GM23338 (cell line): ENCODE data around the gene AMOTL1. TPM values are rescaled to one million over a fixed set of nuclear protein-coding genes. Genes with fewer than 3 reads are reported as not detected.

Experiments used
- ATAC-seq: fragments of 200-7000 bp; cut with Tn5 transposase; 3 replicates; pipeline ENCODE4 v1.9.1; 2020
- DNase-seq: peaks from one replicate; pipeline ENCODE4 v3.0.0-alpha.2; 2015; ENCODE audit warnings: low spot score
- H2AFZ ChIP-seq: fragments of 200-600 bp; sonication (generic); 2 replicates; pipeline ENCODE4 v1.8.0; 2016; ENCODE audit warnings: antibody characterized with exemption, mild to moderate bottlenecking, moderate library complexity
- H3F3A ChIP-seq: fragments of 200-600 bp; sonication (generic); replicated peaks from 2 replicates; pipeline ENCODE4 v1.8.0; 2017; ENCODE audit warnings: antibody characterized with exemption, mixed run types, low read depth
- H3K27ac ChIP-seq: fragments of 200-600 bp; sonication (generic); 2 replicates; pipeline ENCODE4 v1.6.1; 2016; ENCODE audit warnings: low read depth
- H3K27me3 ChIP-seq: fragments of 200-600 bp; sonication (generic); 2 replicates; pipeline ENCODE4 v1.8.0; 2016; ENCODE audit warnings: mild to moderate bottlenecking, mixed run types, moderate library complexity; ENCODE audit not compliant: insufficient read depth
- H3K36me3 ChIP-seq: fragments of 200-600 bp; sonication (generic); 2 replicates; pipeline ENCODE4 v1.8.0; 2016; ENCODE audit warnings: mild to moderate bottlenecking; ENCODE audit not compliant: insufficient read depth
- H3K4me1 ChIP-seq: fragments of 200-600 bp; sonication (generic); 2 replicates; pipeline ENCODE4 v1.8.0; 2016; ENCODE audit warnings: mild to moderate bottlenecking, moderate library complexity; ENCODE audit not compliant: insufficient read depth
- H3K4me2 ChIP-seq: fragments of 200-600 bp; sonication (generic); 2 replicates; pipeline ENCODE4 v1.7.1; 2017; ENCODE audit warnings: mixed run types
- H3K4me3 ChIP-seq: fragments of 200-600 bp; sonication (generic); 2 replicates; pipeline ENCODE4 v1.6.1; 2016; ENCODE audit warnings: mixed run types
- H3K79me2 ChIP-seq: fragments of 200-600 bp; sonication (generic); replicated peaks from 2 replicates; pipeline ENCODE4 v1.8.0; 2017; ENCODE audit warnings: mild to moderate bottlenecking; ENCODE audit not compliant: insufficient read depth
- H3K9me2 ChIP-seq: fragments of 200-600 bp; sonication (generic); 2 replicates; pipeline ENCODE4 v1.8.0; 2017; ENCODE audit not compliant: insufficient read depth
- H4K20me1 ChIP-seq: fragments of 200-600 bp; sonication (generic); replicated peaks from 2 replicates; pipeline ENCODE4 v1.8.0; 2017; ENCODE audit warnings: mild to moderate bottlenecking; ENCODE audit not compliant: insufficient read depth
- H3K27ac Mint-ChIP-seq: 2 replicates; pipeline ENCODE4 v1.8.0; 2020; ENCODE audit warnings: inconsistent platforms, mild to moderate bottlenecking, moderate library complexity, mixed read lengths
- H3K27me3 Mint-ChIP-seq: 3 replicates; pipeline ENCODE4 v1.8.0; 2022; ENCODE audit warnings: low read depth, mild to moderate bottlenecking, moderate library complexity, mixed read lengths, inconsistent platforms; ENCODE audit not compliant: insufficient read depth, poor library complexity
- H3K36me3 Mint-ChIP-seq: 3 replicates; pipeline ENCODE4 v1.8.0; 2021; ENCODE audit warnings: low read depth, mild to moderate bottlenecking, inconsistent platforms, moderate library complexity, mixed read lengths
- H3K4me1 Mint-ChIP-seq: 3 replicates; pipeline ENCODE4 v1.8.0; 2020; ENCODE audit warnings: mild to moderate bottlenecking, inconsistent platforms, mixed read lengths
- H3K4me3 Mint-ChIP-seq: 3 replicates; pipeline ENCODE4 v1.8.0; 2021; ENCODE audit warnings: moderate library complexity, mild to moderate bottlenecking, inconsistent platforms, mixed read lengths
- H3K9me3 Mint-ChIP-seq: 3 replicates; pipeline ENCODE4 v1.8.0; 2020; ENCODE audit warnings: moderate library complexity, mild to moderate bottlenecking, inconsistent platforms, mixed read lengths
- CREB1 ChIP-seq: fragments of 250-450 bp; sonication (Bioruptor Pico); IDR thresholded peaks from 2 replicates; pipeline ENCODE4 v1.5.0; 2020; ENCODE audit warnings: low read depth, mild to moderate bottlenecking, moderate library complexity
- CTCF ChIP-seq, 2 experiments: fragments of 200-600 bp in 1 of 2; sonication (generic) in 1 of 2; conservative IDR thresholded peaks; 2 replicates each; pipeline versions ENCODE4 v1.5.1 to v1.6.1; 2016 to 2017; ENCODE audit warnings: antibody characterized with exemption in 2 of 2, low read depth in 2 of 2, mild to moderate bottlenecking in 2 of 2, moderate library complexity in 1 of 2
- ETS1 ChIP-seq: IDR thresholded peaks from 2 replicates; pipeline ENCODE4 v1.6.1; 2016; ENCODE audit warnings: antibody characterized with exemption
- EZH2 ChIP-seq: fragments of 200-600 bp; sonication (generic); IDR thresholded peaks from one replicate; pipeline ENCODE4 v1.8.0; 2017; ENCODE audit warnings: antibody characterized with exemption, mild to moderate bottlenecking, low read depth; ENCODE audit not compliant: unreplicated experiment
- EZH2phosphoT487 ChIP-seq: fragments of 200-600 bp; sonication (generic); IDR thresholded peaks from one replicate; pipeline ENCODE4 v1.8.1; 2018; ENCODE audit warnings: antibody characterized with exemption; ENCODE audit not compliant: unreplicated experiment
- JUNB ChIP-seq: IDR thresholded peaks from one replicate; pipeline ENCODE4 v1.6.1; 2016; ENCODE audit warnings: antibody characterized with exemption; ENCODE audit not compliant: unreplicated experiment
- NANOG ChIP-seq: IDR thresholded peaks from 2 replicates; pipeline ENCODE4 v1.6.1; 2016; ENCODE audit warnings: antibody characterized with exemption, borderline replicate concordance
- POLR2AphosphoS5 ChIP-seq: IDR thresholded peaks from 2 replicates; pipeline ENCODE4 v1.6.1; 2016; ENCODE audit warnings: antibody characterized with exemption, low read depth
- REST ChIP-seq: IDR thresholded peaks from one replicate; pipeline ENCODE4 v1.6.1; 2018; ENCODE audit warnings: antibody characterized with exemption; ENCODE audit not compliant: unreplicated experiment
- STAT1 ChIP-seq: IDR thresholded peaks from one replicate; pipeline ENCODE4 v1.6.1; 2016; ENCODE audit warnings: antibody characterized with exemption; ENCODE audit not compliant: unreplicated experiment
- ZNF114 ChIP-seq: fragments of 250-450 bp; sonication (Bioruptor Pico); IDR thresholded peaks from 2 replicates; pipeline ENCODE4 v1.5.0; 2020; ENCODE audit warnings: mild to moderate bottlenecking, moderate library complexity
- ZNF331 ChIP-seq: fragments of 250-450 bp; sonication (Bioruptor Pico); IDR thresholded peaks from 2 replicates; pipeline ENCODE4 v1.5.0; 2020; ENCODE audit warnings: low read depth, mild to moderate bottlenecking, moderate library complexity
- ZNF462 ChIP-seq: fragments of 250-450 bp; sonication (Bioruptor Pico); IDR thresholded peaks from 2 replicates; pipeline ENCODE4 v1.5.0; 2020; ENCODE audit warnings: mild to moderate bottlenecking, moderate library complexity
- polyA plus RNA-seq: library from polyadenylated mRNA; unstranded; fragments of >200 nt; fragmentation: Nextera tagmentation; extraction: Ambion mirVana; gene quantifications from 2 replicates; pipeline ENCODE4 v1.2.1, GENCODE V29; 2016
- total RNA-seq: library from RNA; depleted of rRNA; stranded (reverse); fragments of >200 nt; shearing (Covaris generic); gene quantifications from 2 replicates; pipeline ENCODE4 v1.2.3, GENCODE V29; 2014

AMOTL1 gene
- total and polyA plus RNA-seq, 2 experiments from 2014 or later: 4.3 to 18.7 TPM

GRCh38 chr11:94866231-94866822 lies 98.2 kb downstream of the AMOTL1 start:
- Histone ChIP-seq H3K36me3 (no peaks in the 10 kb centered on the region; the same call in 1 of the 2 replicates), H3K79me2 (no peaks in the 10 kb centered on the region), H2AFZ (no peak overlapping the region), H3K27me3 (no peaks in the 10 kb centered on the region), H3K27ac (no peak overlapping the region), H4K20me1 (no peaks in the 10 kb centered on the region), H3K9me2 (no peaks in the 10 kb centered on the region), H3F3A (no peaks in the 10 kb centered on the region), H3K4me1 (peaks cover 4% of the 10 kb centered on the region; the same call in 1 of the 2 replicates), H3K4me2 (no peak overlapping the region), H3K4me3 (no peak overlapping the region)
- H3K9me3 Mint-ChIP-seq: no peaks in the 10 kb centered on the region
- H3K27me3 Mint-ChIP-seq: peaks cover 4% of the 10 kb centered on the region
- peaks cover 74% of the 10 kb centered on the region for H3K36me3 Mint-ChIP-seq
- TF ChIP-seq CREB1 (CRISPR knock-in tag) (no peak), POLR2AphosphoS5 (no peak), ZNF114 (no peak), CTCF (conservative IDR thresholded peaks at IDR 0.05; ENCODE audit: low read depth in 2 of 2) (no peak), ZNF462 (no peak), EZH2 (no peak), JUNB (no peak), REST (no peak), STAT1 (no peak), ZNF331 (CRISPR knock-in tag) (no peak), ETS1 (no peak), EZH2phosphoT487 (no peak), NANOG (no peak)
- 0 out of 2 replicates have a peak overlapping the region, but pooled peaks have one; percentile 74 for H3K27ac Mint-ChIP-seq
- no peak overlapping the region for H3K4me3 Mint-ChIP-seq
- ATAC-seq (peak; percentile 42), DNase-seq (no peak)
- H3K4me1 Mint-ChIP-seq: peaks cover 16% of the 10 kb centered on the region; the same call in 2 of the 3 replicates
